Erythroblast (primary cell): ENCODE data around the gene TAF7.
"Not testable (repeated sequence)": the region's sequence is repeated elsewhere in the genome, so short reads cannot be mapped to it uniquely, and the experiment has no call there.

Experiments
- DNase-seq, 2 experiments: peaks; one replicate each; lab custom pipeline; 2025; lab: John Stamatoyannopoulos, UW
- GATA1 ChIP-seq: IDR thresholded peaks from 2 replicates; pipeline ENCODE4 v1.6.1; 2011; ENCODE audit warnings: low read depth, mild to moderate bottlenecking, control low read depth, low read length, moderate library complexity
- POLR2A ChIP-seq: IDR thresholded peaks from 2 replicates; pipeline ENCODE4 v1.6.1; 2011; ENCODE audit warnings: mild to moderate bottlenecking, low read length

TAF7 gene

DNA sequence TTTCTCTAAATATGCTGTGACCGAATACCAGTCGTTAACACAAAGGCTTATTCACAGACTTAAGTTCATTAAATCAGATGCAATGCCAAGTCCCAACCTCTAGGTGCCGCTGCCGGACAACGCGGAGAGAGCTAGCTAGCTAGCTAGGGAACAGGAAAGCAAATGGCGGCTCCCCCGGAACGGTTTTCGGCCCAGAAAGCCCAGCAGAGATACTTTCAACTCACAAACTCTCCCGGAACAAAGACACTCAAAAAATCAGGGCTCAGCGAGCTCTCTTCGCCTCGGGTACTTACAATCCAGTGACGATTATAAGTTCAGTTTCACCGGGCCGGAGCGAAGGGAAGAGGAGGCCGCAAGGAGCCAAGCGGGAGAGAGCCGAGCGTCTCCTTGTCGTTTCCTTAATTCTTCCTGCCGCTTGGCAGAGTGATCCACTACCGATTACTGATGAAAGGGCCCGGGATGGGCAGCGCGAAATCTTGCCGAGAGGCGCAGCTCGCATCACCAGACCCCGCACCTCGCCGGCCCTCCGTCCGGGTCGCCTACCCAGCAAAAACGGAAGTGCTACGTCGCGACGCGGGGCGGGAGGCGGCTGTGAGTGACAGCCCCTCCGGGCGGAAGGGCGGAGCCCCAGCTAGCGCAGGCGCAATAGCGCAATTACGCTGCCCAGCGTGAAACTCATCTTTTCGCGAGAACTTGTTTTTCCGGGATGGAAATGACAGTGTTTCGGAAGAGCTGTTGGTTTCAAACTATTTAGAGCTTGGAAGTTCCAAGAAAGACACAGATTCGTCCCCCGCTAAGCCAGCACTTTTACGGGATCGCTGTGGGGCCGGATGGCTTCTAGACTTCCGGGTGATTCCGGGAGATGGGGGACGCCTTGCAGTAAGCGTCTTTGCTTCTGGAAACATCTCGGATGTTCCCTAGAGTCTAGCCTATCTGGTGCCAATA lies at the start of gene TAF7:
Gene TAF7, minus strand, starts transcription at position 560 of the 945 bp plus-strand sequence. CDS start 740 bp downstream, outside the sequence.
- peak; percentile 92 for TF ChIP-seq POLR2A
- no peak for TF ChIP-seq GATA1
- peak; percentile 90 to 92 for DNase-seq

DNA sequence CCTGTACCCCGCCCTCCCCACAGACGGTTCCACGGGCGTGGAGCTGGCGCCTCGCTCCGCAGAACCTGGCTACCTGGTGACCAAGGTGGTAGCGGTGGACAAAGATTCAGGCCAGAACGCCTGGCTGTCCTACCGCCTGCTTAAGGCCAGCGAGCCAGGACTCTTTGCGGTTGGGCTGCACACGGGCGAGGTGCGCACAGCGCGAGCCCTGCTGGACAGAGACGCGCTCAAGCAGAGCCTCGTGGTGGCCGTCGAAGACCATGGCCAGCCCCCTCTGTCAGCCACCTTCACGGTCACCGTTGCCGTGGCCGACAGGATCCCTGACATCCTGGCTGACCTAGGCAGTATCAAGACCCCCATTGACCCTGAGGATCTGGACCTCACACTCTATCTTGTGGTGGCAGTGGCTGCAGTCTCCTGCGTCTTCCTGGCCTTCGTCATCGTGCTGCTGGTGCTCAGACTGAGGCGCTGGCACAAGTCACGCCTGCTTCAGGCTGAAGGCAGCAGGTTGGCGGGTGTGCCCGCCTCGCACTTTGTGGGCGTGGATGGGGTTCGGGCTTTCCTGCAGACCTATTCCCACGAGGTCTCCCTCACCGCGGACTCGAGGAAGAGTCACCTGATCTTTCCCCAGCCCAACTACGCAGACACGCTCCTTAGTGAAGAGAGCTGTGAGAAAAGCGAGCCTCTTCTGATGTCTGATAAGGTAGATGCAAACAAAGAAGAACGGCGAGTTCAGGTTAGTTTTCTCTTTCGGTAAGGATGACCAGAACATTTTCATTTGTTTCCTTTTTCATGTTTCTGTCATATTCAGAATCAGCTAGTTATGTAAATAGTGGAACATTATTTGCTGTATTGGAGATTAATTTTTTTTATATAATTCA lies 45.7 kb upstream of the TAF7 start:
- no peak for TF ChIP-seq POLR2A
- no peak for DNase-seq

DNA sequence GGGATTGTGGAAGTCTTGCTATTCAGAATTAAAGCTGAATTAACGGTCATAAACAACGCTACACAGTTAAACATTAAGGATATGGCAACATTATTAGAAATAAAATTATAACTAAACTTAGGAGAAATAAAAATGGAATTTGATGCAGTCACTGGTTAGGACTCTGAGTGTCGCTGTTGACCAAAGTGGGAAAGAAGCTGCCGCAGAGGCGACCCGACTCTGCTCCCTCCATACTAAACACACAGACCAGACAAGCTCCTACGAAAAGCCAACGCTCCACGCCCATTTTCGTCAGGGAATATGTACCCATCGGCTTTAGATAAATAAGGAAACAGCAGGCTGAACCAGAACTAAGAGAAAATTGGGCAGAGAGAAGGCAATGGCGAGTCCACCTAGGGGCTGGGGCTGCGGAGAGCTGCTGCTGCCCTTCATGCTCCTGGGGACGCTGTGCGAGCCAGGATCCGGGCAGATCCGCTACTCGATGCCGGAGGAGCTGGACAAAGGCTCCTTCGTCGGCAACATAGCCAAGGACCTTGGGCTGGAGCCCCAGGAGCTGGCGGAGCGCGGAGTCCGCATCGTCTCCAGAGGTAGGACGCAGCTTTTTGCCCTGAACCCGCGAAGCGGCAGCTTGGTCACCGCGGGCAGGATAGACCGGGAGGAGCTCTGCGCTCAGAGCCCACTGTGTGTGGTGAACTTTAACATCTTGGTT lies 43.5 kb upstream of the TAF7 start, which contains the start of gene PCDHGA5:
Gene PCDHGA5, plus strand, starts transcription at position 211 of the 709 bp plus-strand sequence. Its CDS starts 169 bp downstream, at position 380.
- TF ChIP-seq GATA1 (no peak), POLR2A (no peak)
- no peak for DNase-seq

- DNase-seq, result no peak
- no peak for TF ChIP-seq POLR2A
Measured at GRCh38 chr5:141362719-141363118, 42.1 kb upstream of the TAF7 start.

DNA sequence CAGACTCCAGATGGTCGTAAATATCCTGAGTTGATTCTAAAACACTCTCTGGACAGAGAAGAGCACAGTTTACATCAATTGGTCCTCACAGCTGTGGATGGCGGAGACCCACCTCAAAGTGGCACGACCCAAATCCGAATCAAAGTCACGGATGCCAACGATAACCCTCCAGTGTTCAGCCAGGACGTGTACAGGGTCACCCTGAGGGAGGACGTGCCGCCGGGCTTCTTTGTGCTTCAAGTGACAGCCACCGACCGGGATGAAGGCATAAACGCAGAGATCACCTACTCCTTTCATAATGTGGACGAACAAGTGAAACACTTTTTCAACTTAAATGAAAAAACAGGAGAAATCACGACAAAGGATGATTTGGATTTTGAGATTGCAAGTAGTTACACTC lies 40.1 kb upstream of the TAF7 start:
- TF ChIP-seq POLR2A (no peak), GATA1 (no peak)
- DNase-seq, result no peak

DNA sequence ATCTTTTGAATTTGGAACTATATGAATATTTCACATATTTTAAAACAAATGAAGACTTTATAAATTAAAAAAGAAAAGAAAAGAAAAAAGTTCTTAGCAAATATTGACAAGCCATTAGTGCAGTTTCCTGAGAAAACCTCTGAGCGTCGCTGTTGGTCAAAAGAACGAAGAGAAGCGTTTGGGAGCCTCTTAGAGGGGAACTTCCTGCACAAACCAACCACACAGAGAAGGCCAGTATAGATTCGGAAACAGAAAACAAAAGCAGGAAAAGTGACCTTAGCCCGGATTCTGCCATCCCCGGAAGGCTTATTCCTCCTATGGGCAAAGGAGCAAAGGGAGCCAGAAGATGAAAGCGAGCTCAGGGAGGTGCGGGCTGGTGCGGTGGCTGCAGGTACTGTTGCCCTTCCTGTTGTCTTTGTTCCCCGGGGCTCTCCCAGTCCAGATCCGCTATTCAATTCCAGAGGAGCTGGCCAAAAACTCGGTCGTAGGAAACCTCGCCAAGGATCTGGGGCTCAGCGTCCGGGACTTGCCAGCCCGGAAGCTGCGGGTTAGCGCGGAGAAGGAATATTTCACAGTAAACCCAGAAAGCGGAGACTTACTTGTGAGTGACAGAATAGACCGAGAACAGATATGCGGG lies 39.3 kb upstream of the TAF7 start, which contains the start of gene PCDHGB2:
Gene PCDHGB2, plus strand, starts transcription at position 205 of the 637 bp plus-strand sequence. Its CDS starts 142 bp downstream, at position 347.
- peak; percentile 6 to 18 for DNase-seq
- TF ChIP-seq POLR2A (no peak), GATA1 (no peak)

DNA sequence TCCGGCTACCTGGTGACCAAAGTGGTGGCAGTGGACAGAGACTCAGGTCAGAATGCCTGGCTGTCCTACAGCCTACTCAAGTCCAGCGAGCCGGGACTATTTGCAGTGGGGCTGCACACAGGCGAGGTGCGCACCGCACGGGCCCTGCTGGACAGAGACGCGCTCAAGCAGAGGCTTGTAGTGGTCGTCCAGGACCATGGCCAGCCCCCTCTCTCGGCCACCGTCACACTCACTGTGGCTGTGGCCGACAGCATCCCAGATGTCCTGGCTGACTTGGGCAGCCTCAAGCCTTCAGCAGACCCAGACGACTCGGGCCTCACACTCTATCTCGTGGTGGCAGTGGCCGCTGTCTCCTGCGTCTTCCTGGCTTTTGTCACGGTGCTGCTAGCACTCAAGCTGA lies 36.4 kb upstream of the TAF7 start:
- no peak for TF ChIP-seq GATA1
- TF ChIP-seq POLR2A, result no peak
- no peak for DNase-seq

GRCh38 chr5:141356133-141356532 lies 35.5 kb upstream of the TAF7 start:
- TF ChIP-seq GATA1, result no peak
- TF ChIP-seq POLR2A, result no peak
- DNase-seq, result no peak

- TF ChIP-seq GATA1, result no peak
- TF ChIP-seq POLR2A, result no peak
- DNase-seq, result no peak
Measured at GRCh38 chr5:141355641-141356040, 35.1 kb upstream of the TAF7 start.

GRCh38 chr5:141354900-141355469 lies 34.4 kb upstream of the TAF7 start, which contains the start of gene PCDHGA4:
PCDHGA4 (plus strand) TSS chr5:141355021; CDS start chr5:141355108, 87 bp downstream.
- peak in 1 of 2 experiments; percentile 4 for DNase-seq
- TF ChIP-seq POLR2A, result no peak
- TF ChIP-seq GATA1, result no peak

DNA sequence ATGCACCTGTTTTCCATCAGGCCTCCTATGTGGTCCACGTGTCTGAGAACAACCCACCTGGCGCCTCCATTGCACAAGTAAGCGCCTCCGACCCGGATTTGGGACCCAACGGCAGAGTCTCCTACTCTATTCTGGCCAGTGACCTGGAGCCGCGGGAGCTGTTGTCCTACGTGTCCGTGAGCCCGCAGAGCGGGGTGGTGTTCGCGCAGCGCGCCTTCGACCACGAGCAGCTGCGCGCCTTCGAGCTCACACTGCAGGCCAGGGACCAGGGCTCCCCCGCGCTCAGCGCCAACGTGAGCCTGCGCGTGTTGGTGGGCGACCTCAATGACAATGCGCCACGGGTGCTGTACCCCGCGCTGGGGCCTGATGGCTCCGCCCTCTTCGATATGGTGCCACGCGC lies 31.0 kb upstream of the TAF7 start:
- DNase-seq, result no peak
- TF ChIP-seq GATA1, result no peak

DNA sequence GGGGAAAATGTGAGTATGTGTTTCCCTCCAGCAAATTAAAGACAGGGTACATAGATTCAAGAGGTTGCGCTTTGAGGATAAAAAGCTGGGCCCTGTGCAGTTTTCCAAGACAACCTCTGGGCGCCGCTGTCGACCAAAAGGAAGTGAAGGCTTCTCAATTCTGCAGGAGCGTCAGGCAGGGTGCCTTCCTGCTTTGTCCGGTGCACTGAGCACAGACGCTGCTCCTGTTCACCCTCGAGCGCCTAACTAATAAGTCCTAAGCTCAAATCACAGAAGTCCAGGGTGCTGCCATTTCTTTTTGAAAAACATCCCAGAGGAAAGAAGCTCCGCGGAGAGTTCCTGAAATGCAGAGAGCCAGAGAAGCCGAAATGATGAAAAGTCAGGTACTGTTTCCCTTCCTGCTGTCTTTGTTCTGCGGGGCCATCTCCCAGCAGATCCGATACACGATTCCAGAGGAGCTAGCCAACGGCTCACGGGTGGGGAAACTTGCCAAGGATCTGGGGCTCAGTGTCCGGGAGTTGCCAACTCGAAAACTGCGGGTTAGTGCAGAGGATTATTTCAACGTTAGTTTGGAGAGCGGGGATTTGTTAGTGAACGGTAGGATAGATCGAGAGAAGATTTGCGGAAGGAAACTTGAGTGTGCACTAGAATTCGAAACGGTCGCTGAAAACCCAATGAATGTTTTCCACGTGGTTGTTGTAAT lies 29.5 kb upstream of the TAF7 start, which contains the start of gene PCDHGB1:
Gene PCDHGB1, plus strand, starts transcription at position 183 of the 703 bp plus-strand sequence. Its CDS starts 162 bp downstream, at position 345.
- TF ChIP-seq GATA1, result no peak
- TF ChIP-seq POLR2A, result no peak
- DNase-seq, result peak; percentile 10 to 20

DNA sequence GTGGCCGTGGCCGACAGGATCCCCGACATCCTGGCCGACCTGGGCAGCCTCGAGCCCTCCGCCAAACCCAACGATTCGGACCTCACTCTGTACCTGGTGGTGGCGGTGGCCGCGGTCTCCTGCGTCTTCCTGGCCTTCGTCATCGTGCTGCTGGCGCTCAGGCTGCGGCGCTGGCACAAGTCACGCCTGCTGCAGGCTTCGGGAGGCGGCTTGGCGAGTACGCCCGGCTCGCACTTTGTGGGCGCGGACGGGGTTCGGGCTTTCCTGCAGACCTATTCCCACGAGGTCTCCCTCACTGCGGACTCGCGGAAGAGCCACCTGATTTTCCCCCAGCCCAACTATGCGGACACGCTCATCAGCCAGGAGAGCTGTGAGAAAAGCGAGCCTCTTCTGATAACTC lies 25.4 kb upstream of the TAF7 start:
- DNase-seq, result not testable (repeated sequence)
